Peyer's patch (tissue), 4 donors: ENCODE data around the gene RFTN2. TPM values are rescaled to one million over a fixed set of nuclear protein-coding genes. Genes with fewer than 3 reads are reported as not detected.
"Not testable (repeated sequence)": the region's sequence is repeated elsewhere in the genome, so short reads cannot be mapped to it uniquely, and the experiment has no call there.

ENCODE experiments used
- DNase-seq, 3 donors: peaks; one replicate each; pipeline ENCODE4 v3.0.0-alpha.2; 2017 to 2019
- H3K27ac ChIP-seq, 4 donors: fragments of 200-600 bp; sonication (generic); one replicate each; pipeline ENCODE4 v1.5.1; 2016 to 2019
- H3K27me3 ChIP-seq, 2 donors: fragments of 200-600 bp; sonication (generic); one replicate each; pipeline ENCODE4 v1.5.1; 2019
- H3K36me3 ChIP-seq, 3 donors: fragments of 200-600 bp; sonication (generic); one replicate each; pipeline ENCODE4 v1.5.1; 2016 to 2019
- H3K4me1 ChIP-seq, 4 donors: fragments of 200-600 bp; sonication (generic); one replicate each; pipeline ENCODE4 v1.5.1; 2016 to 2019
- H3K4me3 ChIP-seq, 4 donors: fragments of 200-600 bp; sonication (generic); 1 replicate in 3 of 4; 2 replicates in 1 of 4; pipeline ENCODE4 v1.5.1; 2016 to 2019; ENCODE audit warnings: mild to moderate bottlenecking in 1 of 4
- H3K9me3 ChIP-seq, 4 donors: fragments of 200-600 bp; sonication (generic); one replicate each; pipeline ENCODE4 v1.5.1; 2016 to 2019; ENCODE audit warnings: mild to moderate bottlenecking in 1 of 4
- CTCF ChIP-seq, 6 experiments: fragments of 450-650 bp in 4 of 6; fragments of 200-600 bp in 2 of 6; sonication (generic) in 1 of 6; IDR thresholded peaks; one replicate each; pipeline ENCODE4 v1.5.1; 2017 to 2019; ENCODE audit warnings: antibody characterized with exemption in 6 of 6, mild to moderate bottlenecking in 3 of 6, moderate library complexity in 1 of 6
- POLR2A ChIP-seq, 2 donors: fragments of 450-650 bp; IDR thresholded peaks; one replicate each; pipeline ENCODE4 v1.5.1; 2017; ENCODE audit warnings: antibody characterized with exemption in 2 of 2, mild to moderate bottlenecking in 2 of 2, moderate library complexity in 2 of 2
- total RNA-seq, 4 donors: library from RNA; depleted of rRNA; stranded (reverse); fragments of >200 nt; gene quantifications; one replicate each; pipeline ENCODE4 v1.1.0, GENCODE V29; 2016

RFTN2 gene, protein sequence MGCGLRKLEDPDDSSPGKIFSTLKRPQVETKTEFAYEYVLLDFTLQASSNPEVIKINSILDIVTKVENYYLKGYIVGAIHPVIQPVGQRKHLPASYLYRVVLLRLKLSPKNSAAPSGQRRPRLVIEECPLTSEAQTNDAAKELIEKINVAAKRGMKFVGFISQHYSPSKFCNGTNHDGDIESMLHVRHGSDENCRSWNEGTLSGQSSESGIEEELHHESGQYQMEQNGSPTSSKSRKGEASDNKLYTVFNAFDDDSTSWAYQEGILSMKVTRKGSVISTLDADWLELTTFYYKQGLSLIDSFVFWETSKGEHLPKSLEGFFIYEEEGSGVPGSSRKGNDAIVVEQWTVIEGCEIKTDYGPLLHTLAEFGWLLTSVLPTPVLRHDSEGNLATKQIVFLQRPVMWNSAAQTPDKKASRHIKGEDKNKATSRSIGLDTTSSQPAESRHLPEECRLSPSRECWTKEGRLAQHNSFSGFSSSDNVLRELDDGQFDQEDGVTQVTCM
- 1 to 10 TPM in 3 of 4 donors, under 1 TPM in 1; 0.47 to 9.9 (median 1.2) TPM for total RNA-seq

GRCh38 chr2:197675246-197675645, at the start of gene RFTN2:
Gene RFTN2, minus strand, starts transcription at chr2:197675587. Its CDS starts 129 bp downstream, at chr2:197675458.
- Histone ChIP-seq H3K27ac (peak within 1 kb of the TSS in 3 of 4 donors; percentile 26 to 74 (median 45)), H3K36me3 (no peaks in the 10 kb centered on the region), H3K9me3 (no peaks in the 10 kb centered on the region), H3K4me3 (peak within 1 kb of the TSS in 3 of 4 donors; percentile 9 to 37 (median 22)), H3K4me1 (no peaks in the 10 kb centered on the region), H3K27me3 (no peaks in the 10 kb centered on the region)
- no peak for DNase-seq
- no peak for TF ChIP-seq POLR2A (IDR thresholded peaks at IDR 0.05)
- TF ChIP-seq CTCF (IDR thresholded peaks at IDR 0.05) = no peak

DNA sequence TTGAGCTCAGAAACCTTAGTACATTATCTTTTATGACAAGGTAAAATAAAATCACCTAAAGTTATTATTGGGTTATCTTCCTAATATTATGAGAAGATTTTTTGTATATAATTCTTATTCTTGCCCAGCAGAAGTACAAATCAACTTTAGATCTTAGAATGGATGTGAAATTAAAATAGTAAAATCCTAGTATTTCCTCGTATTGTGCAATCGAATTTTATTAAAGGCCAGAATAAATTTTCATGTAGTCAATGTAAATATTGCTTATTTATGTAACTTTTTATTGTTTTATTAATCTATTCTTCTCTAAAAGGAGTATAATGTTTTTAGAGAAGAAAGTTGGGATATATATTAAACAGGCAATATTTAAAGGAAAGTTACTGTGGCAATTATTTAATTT, 42.5 kb upstream of the RFTN2 start:
- no peaks in the 10 kb centered on the region for H3K4me1 ChIP-seq
- H3K9me3 ChIP-seq = no peaks in the 10 kb centered on the region
- TF ChIP-seq CTCF (IDR thresholded peaks at IDR 0.05) = no peak
- no peak for TF ChIP-seq POLR2A (IDR thresholded peaks at IDR 0.05)
- no peak overlapping the region for H3K27ac ChIP-seq
- H3K36me3 ChIP-seq = no peaks in the 10 kb centered on the region
- H3K27me3 ChIP-seq = no peaks in the 10 kb centered on the region
- no peak for DNase-seq
- H3K4me3 ChIP-seq = no peak overlapping the region

DNA sequence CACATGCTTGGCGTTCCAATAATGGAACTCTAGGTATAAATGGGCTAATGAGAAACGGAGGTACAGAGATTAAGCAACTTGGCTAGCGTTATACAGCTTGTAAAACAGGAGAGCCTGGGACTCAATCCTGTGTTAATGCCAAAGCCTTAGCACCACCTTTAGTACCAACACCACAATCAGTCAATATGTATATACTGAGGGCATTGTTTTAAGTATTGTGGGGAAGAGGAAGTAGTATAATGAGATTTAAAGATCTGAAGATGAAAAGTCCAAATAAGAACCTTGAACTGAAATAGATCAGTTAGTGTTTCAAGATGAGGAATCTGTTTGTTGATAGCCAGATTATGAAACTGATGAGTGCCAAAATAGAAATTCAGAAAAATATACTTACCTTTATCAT, 37.9 kb upstream of the RFTN2 start:
- peaks cover 0 to 8% (median 0%) of the 10 kb centered on the region in 4 donors for H3K4me1 ChIP-seq
- no peak for TF ChIP-seq CTCF (IDR thresholded peaks at IDR 0.05)
- no peak for TF ChIP-seq POLR2A (IDR thresholded peaks at IDR 0.05)

DNA sequence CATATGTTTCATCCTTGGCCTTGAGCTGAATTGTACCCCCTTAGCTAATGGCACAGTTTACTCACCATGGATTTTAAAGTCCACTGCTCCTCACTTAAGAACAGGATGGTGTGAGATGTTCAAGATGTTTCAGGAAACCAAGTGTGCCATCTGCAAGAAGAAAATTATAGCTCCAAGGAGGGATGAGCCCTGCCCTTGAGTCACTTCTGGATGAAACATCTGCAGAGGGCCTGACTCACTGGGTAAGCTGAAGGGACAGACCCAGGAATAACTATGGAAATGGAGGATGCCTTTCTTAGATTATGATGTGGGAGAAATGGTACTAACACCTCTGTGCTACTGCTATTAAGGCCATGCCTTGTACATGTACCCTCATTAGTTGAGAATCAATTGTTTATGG, 36.2 kb upstream of the RFTN2 start:
- peaks cover 0 to 5% (median 0%) of the 10 kb centered on the region in 3 donors for H3K36me3 ChIP-seq
- H3K27ac ChIP-seq = no peak overlapping the region
- peaks cover 0 to 24% (median 6%) of the 10 kb centered on the region in 4 donors for H3K4me1 ChIP-seq
- no peaks in the 10 kb centered on the region for H3K27me3 ChIP-seq
- no peak for TF ChIP-seq CTCF (IDR thresholded peaks at IDR 0.05)
- no peak for TF ChIP-seq POLR2A (IDR thresholded peaks at IDR 0.05)
- no peaks in the 10 kb centered on the region for H3K9me3 ChIP-seq
- no peak for DNase-seq
- H3K4me3 ChIP-seq = no peak overlapping the region

More for the DNA sequence above, 37.9 kb upstream of the RFTN2 start:
- Histone ChIP-seq H3K36me3 (peaks cover 0 to 5% (median 0%) of the 10 kb centered on the region in 3 donors), H3K27me3 (no peaks in the 10 kb centered on the region), H3K9me3 (no peaks in the 10 kb centered on the region), H3K4me3 (no peak overlapping the region), H3K27ac (no peak overlapping the region)
- DNase-seq = no peak

GRCh38 chr2:197710424-197711042, 35.1 kb upstream of the RFTN2 start:
- H3K27ac ChIP-seq = no peak overlapping the region
- peaks cover 0 to 5% (median 0%) of the 10 kb centered on the region in 3 donors for H3K36me3 ChIP-seq
- TF ChIP-seq CTCF (IDR thresholded peaks at IDR 0.05) (no peak), POLR2A (IDR thresholded peaks at IDR 0.05) (no peak)
- H3K9me3 ChIP-seq = no peaks in the 10 kb centered on the region
- H3K4me3 ChIP-seq = no peak overlapping the region
- no peaks in the 10 kb centered on the region for H3K27me3 ChIP-seq
- H3K4me1 ChIP-seq = peaks cover 0 to 30% (median 9%) of the 10 kb centered on the region in 4 donors
- DNase-seq = no peak

GRCh38 chr2:197709140-197709539, 33.8 kb upstream of the RFTN2 start:
- not testable (repeated sequence) for DNase-seq, H3K27me3 ChIP-seq, H3K36me3 ChIP-seq, H3K27ac ChIP-seq, H3K4me3 ChIP-seq, H3K9me3 ChIP-seq
- peaks cover 0 to 30% (median 9%) of the 10 kb centered on the region in 4 donors for H3K4me1 ChIP-seq
